GM19238 (cell line): Measurements from ENCODE around the gene CIRBP.
A peak's percentile ranks its signal among the peaks of the same experiment; 100 is the strongest.

Source experiments
- DNase-seq: peaks from one replicate; pipeline ENCODE4 v3.0.0; 2011; ENCODE audit warnings: low spot score; ENCODE audit not compliant: insufficient read length

The CIRBP gene

GRCh38 chr19:1269065-1269477 lies at the start of gene CIRBP:
TSS of gene CIRBP (plus strand) at chr19:1269332. CDS start at chr19:1270934, 1,602 bp downstream.
- peak; percentile 100 for DNase-seq

DNA sequence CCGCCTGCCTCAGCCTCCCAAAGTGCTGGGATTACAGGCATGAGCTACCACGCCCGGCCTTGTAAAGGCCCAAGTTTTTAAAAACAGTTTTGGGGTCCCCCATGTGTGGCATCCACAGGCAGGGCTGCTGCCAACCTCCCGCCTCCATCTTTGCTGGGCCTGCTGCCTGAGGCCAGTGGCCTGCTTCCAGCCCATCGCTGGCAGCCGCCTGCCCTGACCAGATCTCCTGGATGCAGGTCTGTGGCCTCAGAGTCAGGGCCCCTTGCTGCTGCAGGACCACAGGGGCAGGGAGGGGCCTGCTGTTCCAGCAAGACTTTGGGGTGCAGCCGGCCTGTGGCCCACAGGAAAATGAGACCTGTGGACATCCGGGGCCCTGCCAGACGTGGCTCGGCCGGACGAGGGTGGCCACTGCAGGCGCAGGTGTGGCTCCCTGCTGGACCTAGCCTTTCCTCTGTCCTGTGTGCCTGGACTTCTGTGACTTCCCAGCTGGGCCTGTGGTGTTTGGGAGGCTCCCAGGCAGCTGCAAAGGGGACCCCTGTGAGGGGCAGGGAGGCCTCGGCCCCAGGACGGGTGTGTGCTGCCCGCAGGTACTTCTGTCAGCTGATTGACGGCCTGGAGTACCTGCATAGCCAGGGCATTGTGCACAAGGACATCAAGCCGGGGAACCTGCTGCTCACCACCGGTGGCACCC lies 49.2 kb upstream of the CIRBP start:
- DNase-seq: no peak

DNA sequence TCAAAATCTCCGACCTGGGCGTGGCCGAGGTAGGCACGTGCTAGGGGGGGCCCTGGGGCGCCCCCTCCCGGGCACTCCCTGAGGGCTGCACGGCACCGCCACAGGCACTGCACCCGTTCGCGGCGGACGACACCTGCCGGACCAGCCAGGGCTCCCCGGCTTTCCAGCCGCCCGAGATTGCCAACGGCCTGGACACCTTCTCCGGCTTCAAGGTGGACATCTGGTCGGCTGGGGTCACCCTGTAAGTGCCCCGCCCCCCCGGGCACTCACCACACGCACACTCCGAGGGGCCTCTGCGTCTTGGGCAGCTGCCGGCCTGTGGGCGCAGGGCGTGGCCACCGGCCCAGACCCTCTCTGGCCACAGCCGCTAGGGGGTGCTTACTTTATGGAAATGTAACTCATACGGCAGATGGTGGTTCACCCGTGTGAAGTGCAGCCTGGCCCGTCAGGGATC lies 48.6 kb upstream of the CIRBP start:
- no peak for DNase-seq

DNA sequence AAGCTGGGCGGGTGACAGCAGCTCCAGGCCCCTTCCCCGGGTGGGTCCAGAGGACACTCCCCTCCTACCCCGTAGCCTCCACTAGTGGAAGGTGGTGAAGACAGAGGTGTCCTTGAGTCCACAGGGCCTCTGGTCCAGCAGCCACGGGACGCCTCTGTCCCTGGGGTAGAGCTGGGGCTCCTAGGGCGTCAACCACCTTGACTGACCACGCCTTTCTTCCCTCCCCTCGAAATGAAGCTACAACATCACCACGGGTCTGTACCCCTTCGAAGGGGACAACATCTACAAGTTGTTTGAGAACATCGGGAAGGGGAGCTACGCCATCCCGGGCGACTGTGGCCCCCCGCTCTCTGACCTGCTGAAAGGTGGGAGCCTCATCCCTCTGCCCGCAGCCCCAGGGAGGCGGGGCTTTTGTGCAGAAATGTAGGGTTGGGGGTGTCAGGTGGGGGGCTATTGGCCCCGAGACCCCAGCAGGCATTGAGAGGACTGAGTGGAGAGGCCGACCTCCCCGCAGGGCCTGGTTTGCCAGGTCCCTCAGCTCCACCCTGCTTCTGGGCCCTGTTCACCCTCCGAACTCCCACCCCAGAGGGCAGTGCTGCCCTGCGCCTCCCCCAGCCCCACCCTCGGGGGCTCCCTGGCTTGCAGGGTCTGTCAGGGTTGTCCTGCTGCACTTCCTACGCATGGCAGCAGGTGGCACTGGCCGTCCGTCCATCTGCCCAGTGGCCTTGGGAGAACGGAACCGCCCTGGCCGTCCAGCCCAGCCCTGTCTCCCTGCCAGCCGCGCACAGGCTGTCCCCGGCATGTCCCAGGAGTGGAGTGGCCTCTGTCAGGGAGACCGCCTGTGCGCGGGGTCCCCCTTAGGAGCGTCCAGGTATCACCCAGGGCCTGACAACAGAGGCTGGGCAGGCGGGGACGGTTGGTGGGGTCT lies 47.9 kb upstream of the CIRBP start:
- DNase-seq: no peak

DNA sequence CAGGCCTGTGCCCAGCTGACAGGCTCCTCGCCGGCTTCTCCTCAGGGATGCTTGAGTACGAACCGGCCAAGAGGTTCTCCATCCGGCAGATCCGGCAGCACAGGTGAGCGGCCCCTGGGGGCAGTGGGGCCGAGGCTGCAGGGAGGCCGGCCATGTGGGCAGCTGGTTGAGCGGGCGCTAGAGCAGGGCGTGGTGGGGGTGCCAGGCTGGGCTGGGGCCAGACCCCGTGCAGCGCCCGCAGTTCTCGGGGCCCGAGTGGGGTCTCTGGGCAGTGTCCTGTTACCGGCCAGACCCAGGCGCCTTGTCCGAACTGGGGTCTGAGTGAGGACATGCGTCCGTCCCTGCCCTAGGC lies 47.3 kb upstream of the CIRBP start:
- no peak for DNase-seq

- DNase-seq: no peak
These were observed 46.7 kb upstream of the CIRBP start for GRCh38 chr19:1222394-1222793.

- peak; percentile 67 for DNase-seq
These were observed 45.9 kb upstream of the CIRBP start for GRCh38 chr19:1223018-1223855.

GRCh38 chr19:1224047-1224825 lies 44.9 kb upstream of the CIRBP start:
- DNase-seq: no peak

GRCh38 chr19:1224847-1225246 lies 44.3 kb upstream of the CIRBP start:
- DNase-seq: no peak

DNA sequence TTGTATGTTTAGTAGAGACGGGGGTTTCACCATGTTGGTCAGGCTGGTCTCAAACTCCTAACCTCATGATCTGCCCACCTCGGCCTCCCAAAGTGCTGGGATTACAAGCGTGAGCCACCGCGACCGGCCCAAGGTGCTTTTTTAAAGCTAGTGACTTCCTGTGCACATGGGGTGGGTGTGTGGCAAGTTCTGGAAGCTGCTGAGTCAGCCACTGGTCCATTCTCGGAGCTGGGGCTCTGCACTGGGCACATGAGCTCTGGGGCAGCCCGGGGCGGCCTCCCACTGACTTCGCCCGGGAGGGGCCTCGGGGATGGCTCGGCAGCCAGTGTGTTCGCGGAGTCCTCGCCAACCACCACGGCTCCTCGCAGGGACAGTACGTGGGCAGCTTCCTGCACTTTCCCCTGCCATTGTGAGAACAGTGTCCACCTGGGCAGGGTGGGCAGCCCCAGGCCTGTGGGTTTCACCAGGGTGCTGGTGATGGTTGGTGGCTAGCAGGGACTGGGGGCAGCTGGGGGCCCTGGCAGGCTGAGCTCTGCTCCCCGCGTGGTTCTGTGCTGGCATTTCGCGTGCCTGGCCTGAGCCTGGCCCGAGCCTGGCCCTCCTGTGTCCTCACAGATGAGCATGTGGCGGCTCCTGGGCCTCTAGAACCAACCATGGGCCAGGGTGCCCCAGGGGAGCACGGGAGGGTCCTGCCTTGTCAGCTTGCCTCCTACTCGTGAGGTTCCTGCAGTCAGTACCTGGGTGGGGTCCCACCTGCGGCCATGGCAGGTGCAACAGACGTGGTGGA lies 43.5 kb upstream of the CIRBP start:
- DNase-seq: no peak

GRCh38 chr19:1226227-1226518 lies 43.0 kb upstream of the CIRBP start:
- DNase-seq: no peak

- no peak for DNase-seq
These were observed 42.4 kb upstream of the CIRBP start for GRCh38 chr19:1226522-1227303.

GRCh38 chr19:1227304-1228054 lies 41.7 kb upstream of the CIRBP start:
- DNase-seq: no peak

GRCh38 chr19:1228161-1228957 lies 40.8 kb upstream of the CIRBP start:
- no peak for DNase-seq

GRCh38 chr19:1229056-1229923 lies 39.8 kb upstream of the CIRBP start:
- no peak for DNase-seq

GRCh38 chr19:1229924-1230782 lies 39.0 kb upstream of the CIRBP start:
- DNase-seq: no peak
